Psoas muscle (tissue), 8 donors: ENCODE results near the gene TBC1D30. TPM values are rescaled to one million over a fixed set of nuclear protein-coding genes. Genes with fewer than 3 reads are reported as not detected.
"Not testable (repeated sequence)": the region's sequence is repeated elsewhere in the genome, so short reads cannot be mapped to it uniquely, and the experiment has no call there.

Experiments used
- ATAC-seq, 4 donors: fragments of 200-7000 bp; cut with Tn5 transposase; one replicate each; pipeline ENCODE4 v1.9.1; 2020; ENCODE audit warnings: moderate library complexity in 3 of 4, mild to moderate bottlenecking in 2 of 4
- DNase-seq, 2 donors: peaks; one replicate each; pipeline ENCODE4 v3.0.0-alpha.2; 2020
- H3K27ac ChIP-seq: fragments of 200-600 bp; one replicate; pipeline ENCODE4 v1.8.0; 2022
- H3K27me3 ChIP-seq, 3 donors: fragments of 200-600 bp in 1 of 3; one replicate each; pipeline versions ENCODE4 v1.6.1 to v1.8.0; 2013 to 2022; ENCODE audit warnings: low read length in 2 of 3, mild to moderate bottlenecking in 2 of 3, moderate library complexity in 1 of 3; ENCODE audit not compliant: insufficient read depth in 3 of 3
- H3K36me3 ChIP-seq, 2 donors: fragments of 200-600 bp in 1 of 2; one replicate each; pipeline versions ENCODE4 v1.6.1 to v1.8.0; 2013 to 2022; ENCODE audit warnings: low read depth in 1 of 2, mild to moderate bottlenecking in 1 of 2, moderate library complexity in 1 of 2; ENCODE audit not compliant: insufficient read depth in 1 of 2
- H3K4me1 ChIP-seq: fragments of 200-600 bp; one replicate; pipeline ENCODE4 v1.8.0; 2022
- H3K4me3 ChIP-seq: fragments of 200-600 bp; one replicate; pipeline ENCODE4 v1.8.0; 2022; ENCODE audit warnings: mild to moderate bottlenecking
- H3K9me3 ChIP-seq: fragments of 200-600 bp; one replicate; pipeline ENCODE4 v1.8.0; 2022
- CTCF ChIP-seq: fragments of 200-600 bp; IDR thresholded peaks from one replicate; pipeline ENCODE4 v1.8.0; 2022; ENCODE audit warnings: antibody characterized with exemption
- WGBS, 3 donors: extraction: QIAGEN DNeasy Blood & Tissue Kit; methylation state at CpG; one replicate each; pipeline versions ENCODE4 v1.1.6 to v1.1.7; 2013; 5-methylcytosine and 5-hydroxymethylcytosine counted together
- intact Hi-C, 2 donors: fragments of 100-400 bp; cut with DNase I; formaldehyde crosslinking; loops; one replicate each; pipeline versions ENCODE4 v1.11.0 to v1.14.2; 2022
- polyA plus RNA-seq, 3 donors: library from polyadenylated mRNA; stranded (reverse); fragments of 200-250 nt; gene quantifications; one replicate each; pipeline ENCODE4 v1.2.3, GENCODE V29; 2013
- total RNA-seq, 4 donors: library from RNA; stranded (reverse); fragmentation: NEBNext Ultra II Directional in 2 of 4; extraction: Animal tissue kit (Norgen Biotek cat#: 25700) in 2 of 4; gene quantifications; one replicate each; pipeline versions ENCODE4 v1.2.1 to v1.2.4, GENCODE V29; 2021 to 2023
- donor health status: healthy with polysubstance abuse.
- donor health status: DM: no; HTN: no; CAD: no; lungs with moderate emphysema.
- donor health status: Bipolar disorder and iron deficiency.
- donor health status: healthy.
- donor health status: DM: yes; HTN: yes; CAD: no.
- donor health status: DM: no; HTN: no; CAD: no.
- donor health status: DM: no; HTN: no; CAD: no.
- donor health status: DM: yes; HTN: yes; CAD: no.

Gene TBC1D30
- total and polyA plus RNA-seq, 7 donors, result 0.09 to 1.0 (median 0.49) TPM

- Histone ChIP-seq H3K4me1 (no peaks in the 10 kb centered on the region), H3K27me3 (no peaks in the 10 kb centered on the region), H3K9me3 (no peaks in the 10 kb centered on the region), H3K36me3 (no peaks in the 10 kb centered on the region), H3K27ac (no peak overlapping the region), H3K4me3 (no peak overlapping the region)
- intact Hi-C loops, result no loop called here
- DNase-seq (no peak), ATAC-seq (no peak)
- no peak for TF ChIP-seq CTCF
Observed at GRCh38 chr12:64840119-64840518, 15.7 kb downstream of the TBC1D30 start.

GRCh38 chr12:64840949-64841717, 16.7 kb downstream of the TBC1D30 start:
- 82 to 83% (median 82%) methylated on average over 5 of the region's 5 CpGs for WGBS, 3 donors
- no peak for DNase-seq
- Histone ChIP-seq H3K27ac (no peak overlapping the region), H3K27me3 (no peaks in the 10 kb centered on the region), H3K4me3 (no peak overlapping the region), H3K36me3 (no peaks in the 10 kb centered on the region), H3K9me3 (no peaks in the 10 kb centered on the region), H3K4me1 (no peaks in the 10 kb centered on the region)
- peak in 1 of 4 donors; percentile 35 for ATAC-seq
- intact Hi-C loops, result no loop called here
- TF ChIP-seq CTCF, result no peak

- intact Hi-C loops, H3K27ac ChIP-seq, H3K4me1 ChIP-seq, H3K9me3 ChIP-seq, H3K4me3 ChIP-seq, ATAC-seq, H3K27me3 ChIP-seq, H3K36me3 ChIP-seq, DNase-seq: not testable (repeated sequence)
- WGBS, 3 donors, result 92 to 95% (median 94%) methylated on average over 4 of the region's 4 CpGs
Observed at GRCh38 chr12:64848409-64848808, 24.0 kb downstream of the TBC1D30 start.

- Histone ChIP-seq H3K27me3 (peaks cover 0 to 4% (median 2%) of the 10 kb centered on the region in 3 donors), H3K27ac (no peak overlapping the region), H3K36me3 (no peaks in the 10 kb centered on the region), H3K9me3 (no peaks in the 10 kb centered on the region), H3K4me1 (no peaks in the 10 kb centered on the region), H3K4me3 (no peak overlapping the region)
- DNase-seq, result no peak
- TF ChIP-seq CTCF, result no peak
- intact Hi-C loops, result no loop called here
- no peak for ATAC-seq
- WGBS, 3 donors, result 86 to 90% (median 90%) methylated on average over 4 of the region's 4 CpGs
Observed at GRCh38 chr12:64858882-64859605, 34.6 kb downstream of the TBC1D30 start.

- intact Hi-C loops, result no loop called here
- H3K27ac ChIP-seq, result no peak overlapping the region
- DNase-seq (no peak), ATAC-seq (no peak)
- H3K36me3 ChIP-seq, result no peaks in the 10 kb centered on the region
- TF ChIP-seq CTCF, result no peak
- H3K4me1 ChIP-seq, result no peaks in the 10 kb centered on the region
- H3K4me3 ChIP-seq, result no peak overlapping the region
- 89 to 94% (median 93%) methylated on average over 4 of the region's 4 CpGs for WGBS, 3 donors
- H3K9me3 ChIP-seq, result no peaks in the 10 kb centered on the region
- H3K27me3 ChIP-seq, result peaks cover 0 to 4% (median 2%) of the 10 kb centered on the region in 3 donors
Observed at GRCh38 chr12:64860446-64860998, 36.1 kb downstream of the TBC1D30 start.
